AG04450 (cell line): ENCODE data around the gene OR2J1. TPM values are rescaled to one million over a fixed set of nuclear protein-coding genes. Genes with fewer than 3 reads are reported as not detected.
"Not testable (repeated sequence)": the region's sequence is repeated elsewhere in the genome, so short reads cannot be mapped to it uniquely, and the experiment has no call there.

Source experiments
- CTCF ChIA-PET: fragments of 300-600, 350-600 bp; formaldehyde crosslinking; extraction: SDS; loops from one replicate; lab custom pipeline; 2022; ENCODE audit warnings: antibody characterized with exemption, inconsistent platforms; lab: Charles Lee
- POLR2A ChIA-PET: fragments of 350-600 bp; formaldehyde crosslinking; extraction: SDS; loops from one replicate; lab custom pipeline; 2021; ENCODE audit warnings: antibody characterized with exemption, inconsistent platforms; lab: Yijun Ruan, JAX
- DNase-seq: peaks from one replicate; pipeline ENCODE4 v3.0.0-alpha.2; 2011; ENCODE audit warnings: low read depth, low spot score
- H3K27ac ChIP-seq: one replicate; pipeline ENCODE4 v1.5.1; 2012; ENCODE audit warnings: low read depth, low read length, control low read depth
- H3K27me3 ChIP-seq: one replicate; pipeline ENCODE4 v1.6.0; 2012; ENCODE audit warnings: low read length; ENCODE audit not compliant: control insufficient read depth, insufficient read depth
- H3K4me3 ChIP-seq: 2 replicates; pipeline ENCODE4 v1.5.1; 2011; ENCODE audit warnings: mild to moderate bottlenecking, low read depth, low read length, control low read depth
- H3K9me3 ChIP-seq: 2 replicates; pipeline ENCODE4 v1.5.1; 2012; ENCODE audit warnings: low read length; ENCODE audit not compliant: control insufficient read depth, insufficient read depth
- CTCF ChIP-seq: IDR thresholded peaks from 2 replicates; pipeline ENCODE4 v1.5.1; 2011; ENCODE audit warnings: low read depth, low read length, control low read depth, inconsistent platforms
- polyA plus RNA-seq: library from polyadenylated mRNA; depleted of rRNA; stranded (reverse); fragments of >200 nt; gene quantifications from 2 replicates; pipeline ENCODE4 v1.2.3, GENCODE V29; 2011

The OR2J1 gene
- polyA plus RNA-seq, 1 experiment = not detected

DNA sequence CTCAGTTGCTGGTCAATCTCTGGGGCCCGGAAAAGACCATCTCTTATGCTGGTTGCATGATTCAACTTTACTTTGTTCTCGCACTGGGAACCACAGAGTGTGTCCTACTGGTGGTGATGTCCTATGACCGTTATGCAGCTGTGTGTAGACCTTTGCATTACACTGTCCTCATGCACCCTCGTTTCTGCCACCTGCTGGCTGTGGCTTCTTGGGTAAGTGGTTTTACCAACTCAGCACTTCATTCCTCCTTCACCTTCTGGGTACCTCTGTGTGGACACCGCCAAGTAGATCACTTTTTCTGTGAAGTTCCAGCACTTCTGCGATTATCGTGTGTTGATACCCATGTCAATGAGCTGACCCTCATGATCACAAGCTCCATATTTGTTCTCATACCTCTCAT is 12.8 kb downstream of the OR2J1 start:
- DNase-seq = no peak
- H3K27me3 ChIP-seq = no peaks in the 10 kb centered on the region
- H3K9me3 ChIP-seq = no peaks in the 10 kb centered on the region
- no peak overlapping the region for H3K4me3 ChIP-seq
- ChIA-PET CTCF (interaction anchor here (0.6 kb wide), 1 partner anchor 183 kb away, joined by 5 read pairs; no protein-coding TSS in a partner anchor), POLR2A (no interaction called here)
- H3K27ac ChIP-seq = no peak overlapping the region
- no peak for TF ChIP-seq CTCF

DNA sequence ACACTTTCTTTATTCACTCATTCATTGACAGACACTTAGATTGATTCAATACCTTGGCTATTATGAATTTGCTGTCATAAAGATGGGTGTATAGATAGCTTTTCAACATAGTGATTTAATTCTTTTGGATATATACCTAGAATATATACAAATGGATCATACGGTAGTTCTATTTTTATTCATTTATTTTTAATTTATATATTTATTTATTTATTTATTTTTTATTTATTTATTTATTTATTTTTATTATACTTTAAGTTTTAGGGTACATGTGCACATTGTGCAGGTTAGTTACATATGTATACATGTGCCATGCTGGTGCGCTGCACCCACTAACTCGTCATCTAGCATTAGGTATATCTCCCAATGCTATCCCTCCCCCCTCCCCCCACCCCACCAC is 15.7 kb downstream of the OR2J1 start:
- CTCF ChIA-PET, H3K27ac ChIP-seq, POLR2A ChIA-PET, H3K4me3 ChIP-seq, H3K27me3 ChIP-seq, DNase-seq, H3K9me3 ChIP-seq: not testable (repeated sequence)

- Histone ChIP-seq H3K9me3 (peaks cover 11% of the 10 kb centered on the region), H3K27ac (no peak overlapping the region), H3K4me3 (no peak overlapping the region), H3K27me3 (no peaks in the 10 kb centered on the region)
- ChIA-PET CTCF (no interaction called here), POLR2A (no interaction called here)
- DNase-seq = no peak
- no peak for TF ChIP-seq CTCF
Measured at GRCh38 chr6:29129326-29130012, 30.2 kb downstream of the OR2J1 start.

DNA sequence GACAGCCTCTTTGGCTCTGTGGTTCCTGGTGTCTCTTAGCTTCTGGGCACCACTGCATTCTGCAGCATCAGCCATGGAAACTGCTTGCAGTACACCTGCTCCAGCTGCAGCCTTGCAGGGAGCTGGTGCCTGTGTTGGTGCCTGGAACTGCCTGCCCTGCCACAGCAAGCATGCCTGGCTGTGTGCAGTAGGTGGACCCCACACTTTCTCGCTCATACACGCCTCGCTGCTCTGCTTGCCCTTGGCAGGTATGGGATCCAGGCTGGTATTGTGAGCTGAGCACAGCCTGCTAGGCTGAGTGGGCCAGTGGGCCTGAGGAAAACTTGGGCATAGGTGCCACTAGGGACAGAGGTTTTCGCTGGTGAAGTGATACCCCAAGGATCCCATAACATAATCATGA is 31.4 kb downstream of the OR2J1 start:
- ChIA-PET CTCF (no interaction called here), POLR2A (no interaction called here)
- no peak overlapping the region for H3K27ac ChIP-seq
- H3K9me3 ChIP-seq = peaks cover 11% of the 10 kb centered on the region
- no peak for TF ChIP-seq CTCF
- no peak for DNase-seq
- no peaks in the 10 kb centered on the region for H3K27me3 ChIP-seq
- H3K4me3 ChIP-seq = no peak overlapping the region

DNA sequence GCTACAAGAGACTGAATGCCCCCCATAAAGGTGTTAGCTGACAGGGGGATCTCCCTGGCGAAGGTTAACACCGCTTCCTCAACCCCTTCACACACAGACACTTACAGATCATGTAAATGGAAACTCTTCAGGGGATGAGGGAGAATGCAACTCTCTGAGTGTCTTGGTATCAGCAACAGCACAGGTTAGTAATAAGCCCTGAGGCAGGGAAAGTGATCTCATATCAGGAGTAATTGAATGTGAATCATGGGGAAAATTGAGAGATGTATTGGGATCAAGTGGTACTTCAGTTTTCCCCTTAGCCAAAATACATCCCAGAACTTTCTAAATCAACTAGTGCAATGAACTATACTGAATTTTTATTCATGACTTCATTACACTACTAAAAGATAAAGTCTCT is 32.4 kb downstream of the OR2J1 start:
- POLR2A ChIA-PET = no interaction called here
- Histone ChIP-seq H3K27me3 (no peaks in the 10 kb centered on the region), H3K9me3 (peaks cover 11% of the 10 kb centered on the region), H3K4me3 (no peak overlapping the region), H3K27ac (no peak overlapping the region)
- TF ChIP-seq CTCF = no peak
- CTCF ChIA-PET = no interaction called here
- no peak for DNase-seq
